MCF 10A (cell line): ENCODE measurements around the gene PLEKHA3. TPM values are rescaled to one million over a fixed set of nuclear protein-coding genes. Genes with fewer than 3 reads are reported as not detected.

Experiments used
- BruUV-seq: library from RNA; stranded (reverse); fragments of 400-500 nt; replicated peaks from 2 replicates; lab custom pipeline; 2021; lab: Mats Ljungman, UMichigan
- CTCF ChIA-PET: fragments of 300-600 bp; sonication (Branson Sonifier 250); formaldehyde crosslinking; extraction: SDS; loops from one replicate; lab custom pipeline; 2021; ENCODE audit warnings: antibody characterized with exemption, inconsistent platforms; lab: Yijun Ruan, JAX
- POLR2A ChIA-PET: fragments of 300-600, 350-650 bp; sonication (Branson Sonifier 250); formaldehyde crosslinking; extraction: SDS; loops from one replicate; lab custom pipeline; 2020; ENCODE audit warnings: antibody characterized with exemption, inconsistent platforms; lab: Yijun Ruan, JAX
- DNase-seq: peaks from one replicate; pipeline ENCODE4 v3.0.0-alpha.2; 2018; ENCODE audit not compliant: unreplicated experiment
- H3K27ac Mint-ChIP-seq: one replicate; pipeline ENCODE4 v1.8.0; 2022; ENCODE audit warnings: mild to moderate bottlenecking, low read depth, mixed read lengths; ENCODE audit not compliant: unreplicated experiment
- H3K27me3 Mint-ChIP-seq: one replicate; pipeline ENCODE4 v1.8.0; 2022; ENCODE audit warnings: mixed read lengths; ENCODE audit not compliant: insufficient read depth, unreplicated experiment
- H3K36me3 Mint-ChIP-seq: one replicate; pipeline ENCODE4 v1.8.0; 2022; ENCODE audit warnings: mild to moderate bottlenecking, moderate library complexity, mixed read lengths; ENCODE audit not compliant: insufficient read depth, unreplicated experiment
- H3K4me1 Mint-ChIP-seq: one replicate; pipeline ENCODE4 v1.8.0; 2022; ENCODE audit warnings: mixed read lengths; ENCODE audit not compliant: insufficient read depth, unreplicated experiment
- H3K4me3 Mint-ChIP-seq: one replicate; pipeline ENCODE4 v1.8.0; 2022; ENCODE audit warnings: mild to moderate bottlenecking, moderate library complexity, mixed read lengths; ENCODE audit not compliant: unreplicated experiment
- H3K9me3 Mint-ChIP-seq: one replicate; pipeline ENCODE4 v1.8.0; 2022; ENCODE audit warnings: mixed read lengths; ENCODE audit not compliant: unreplicated experiment
- intact Hi-C: fragments of 100-400 bp; cut with micrococcal nuclease; formaldehyde crosslinking; loops from 2 replicates; pipeline ENCODE4 v1.14.1; 2022
- total RNA-seq: library from RNA; stranded (reverse); gene quantifications from 2 replicates; pipeline ENCODE4 v1.2.3, GENCODE V29; 2022
- TF ChIP-seq, protein P1 (sequence below): fragments of 200-600 bp; IDR thresholded peaks from one replicate; pipeline ENCODE4 v1.8.0; 2022; ENCODE audit warnings: antibody characterized with exemption, mild to moderate bottlenecking; ENCODE audit not compliant: unreplicated experiment

PLEKHA3 gene
- total RNA-seq, 1 experiment from 2014 or later: 29.8 TPM

DNA sequence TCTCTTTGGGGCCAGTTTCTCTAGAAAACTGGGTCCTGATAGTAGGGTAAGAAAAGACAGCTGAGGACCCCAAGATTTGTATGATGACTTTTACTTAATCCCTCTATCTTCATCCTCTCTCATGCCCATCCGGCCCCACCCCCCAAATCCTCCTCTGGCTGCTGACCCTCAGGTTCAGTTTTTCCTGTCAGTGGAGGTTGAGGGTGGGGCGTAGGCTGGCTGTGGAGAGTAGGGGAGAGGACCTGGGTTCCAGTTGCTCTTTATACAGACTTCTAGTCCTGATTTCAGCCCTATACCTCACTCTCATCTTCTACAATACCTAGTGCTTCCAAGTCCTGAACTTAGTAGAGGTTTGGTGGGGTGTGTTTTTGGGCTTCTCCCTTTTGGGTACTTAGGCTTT lies 28.4 kb downstream of the PLEKHA3 start:
- no peaks in the 10 kb centered on the region for H3K4me1 Mint-ChIP-seq
- BruUV-seq: no TSS peak
- TF ChIP-seq, protein P1, sequence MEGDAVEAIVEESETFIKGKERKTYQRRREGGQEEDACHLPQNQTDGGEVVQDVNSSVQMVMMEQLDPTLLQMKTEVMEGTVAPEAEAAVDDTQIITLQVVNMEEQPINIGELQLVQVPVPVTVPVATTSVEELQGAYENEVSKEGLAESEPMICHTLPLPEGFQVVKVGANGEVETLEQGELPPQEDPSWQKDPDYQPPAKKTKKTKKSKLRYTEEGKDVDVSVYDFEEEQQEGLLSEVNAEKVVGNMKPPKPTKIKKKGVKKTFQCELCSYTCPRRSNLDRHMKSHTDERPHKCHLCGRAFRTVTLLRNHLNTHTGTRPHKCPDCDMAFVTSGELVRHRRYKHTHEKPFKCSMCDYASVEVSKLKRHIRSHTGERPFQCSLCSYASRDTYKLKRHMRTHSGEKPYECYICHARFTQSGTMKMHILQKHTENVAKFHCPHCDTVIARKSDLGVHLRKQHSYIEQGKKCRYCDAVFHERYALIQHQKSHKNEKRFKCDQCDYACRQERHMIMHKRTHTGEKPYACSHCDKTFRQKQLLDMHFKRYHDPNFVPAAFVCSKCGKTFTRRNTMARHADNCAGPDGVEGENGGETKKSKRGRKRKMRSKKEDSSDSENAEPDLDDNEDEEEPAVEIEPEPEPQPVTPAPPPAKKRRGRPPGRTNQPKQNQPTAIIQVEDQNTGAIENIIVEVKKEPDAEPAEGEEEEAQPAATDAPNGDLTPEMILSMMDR: no peak

DNA sequence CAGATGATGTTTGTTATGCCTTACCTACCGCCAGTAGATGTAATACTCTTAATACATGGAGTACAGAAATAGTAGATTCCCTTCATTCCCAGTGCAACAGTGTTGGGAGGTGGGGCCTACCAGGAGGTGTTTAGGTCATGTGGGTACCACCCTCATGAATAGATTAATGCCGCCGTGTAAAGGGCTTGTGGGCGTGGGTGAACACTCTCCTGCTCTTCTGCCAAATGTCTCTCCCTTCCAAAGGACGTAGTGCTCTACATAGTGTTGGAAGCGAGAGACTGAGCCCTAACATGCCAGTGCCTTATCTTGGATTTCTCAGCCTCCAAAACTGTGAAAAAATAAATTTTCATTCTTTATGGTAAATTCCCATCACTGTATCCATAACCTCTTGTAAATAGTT lies 30.1 kb downstream of the PLEKHA3 start:
- BruUV-seq: no TSS peak
- Mint-ChIP-seq H3K4me1 (no peaks in the 10 kb centered on the region), H3K36me3 (peaks cover 35% of the 10 kb centered on the region), H3K4me3 (no peak overlapping the region), H3K9me3 (no peaks in the 10 kb centered on the region), H3K27me3 (no peaks in the 10 kb centered on the region), H3K27ac (no peak overlapping the region)
- CTCF ChIA-PET: no interaction called here
- no peak for DNase-seq
- POLR2A ChIA-PET: interaction anchor here (1.2 kb wide), 1 partner anchor 13 kb away, joined by 3 read pairs; no protein-coding TSS in a partner anchor
- intact Hi-C loops: no loop called here
- TF ChIP-seq, protein P1: no peak

More for the DNA sequence above, 28.4 kb downstream of the PLEKHA3 start:
- no peaks in the 10 kb centered on the region for H3K27me3 Mint-ChIP-seq
- no peak overlapping the region for H3K4me3 Mint-ChIP-seq
- H3K27ac Mint-ChIP-seq: no peak overlapping the region
- H3K36me3 Mint-ChIP-seq: peaks cover 41% of the 10 kb centered on the region
- no peak for DNase-seq
- no peaks in the 10 kb centered on the region for H3K9me3 Mint-ChIP-seq
- intact Hi-C loops: no loop called here
- ChIA-PET CTCF (interaction anchor here (0.7 to 0.8 kb wide), 2 partner anchors 8 to 100 kb away, joined by 5 to 7 read pairs; no protein-coding TSS in a partner anchor), POLR2A (interaction anchor here (0.9 kb wide), 1 partner anchor 9 kb away, joined by 4 read pairs; no protein-coding TSS in a partner anchor)

DNA sequence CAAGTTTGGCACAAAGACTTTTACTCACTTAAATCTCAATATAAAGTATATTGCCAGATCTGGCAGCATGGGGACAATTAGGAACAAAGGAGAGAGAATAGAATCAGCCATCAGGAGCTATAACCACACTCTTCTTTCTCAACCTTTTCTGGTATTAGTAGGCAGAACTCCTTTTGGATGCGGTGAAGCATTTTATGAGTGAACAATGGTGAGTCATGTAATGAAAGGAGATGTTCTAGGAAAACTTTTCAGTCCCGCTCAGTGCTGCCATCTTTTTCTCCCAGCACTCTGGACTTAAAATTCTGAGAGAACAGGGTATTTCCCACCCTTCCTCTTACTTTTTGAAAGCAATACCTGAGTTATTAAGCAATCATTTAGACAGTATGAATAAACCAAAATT lies 32.2 kb downstream of the PLEKHA3 start:
- Mint-ChIP-seq H3K27ac (no peak overlapping the region), H3K9me3 (no peaks in the 10 kb centered on the region), H3K4me3 (no peak overlapping the region), H3K27me3 (no peaks in the 10 kb centered on the region), H3K4me1 (no peaks in the 10 kb centered on the region), H3K36me3 (peaks cover 26% of the 10 kb centered on the region)
- no TSS peak for BruUV-seq
- DNase-seq: peak; percentile 46
- ChIA-PET POLR2A (interaction anchor here (1.5 kb wide), 1 partner anchor 11 kb away, joined by 9 read pairs; no protein-coding TSS in a partner anchor), CTCF (interaction anchor here (2.5 kb wide), 1 partner anchor 10 kb away, joined by 17 read pairs; no protein-coding TSS in a partner anchor)
- TF ChIP-seq, protein P1: no peak
- intact Hi-C loops: no loop called here

DNA sequence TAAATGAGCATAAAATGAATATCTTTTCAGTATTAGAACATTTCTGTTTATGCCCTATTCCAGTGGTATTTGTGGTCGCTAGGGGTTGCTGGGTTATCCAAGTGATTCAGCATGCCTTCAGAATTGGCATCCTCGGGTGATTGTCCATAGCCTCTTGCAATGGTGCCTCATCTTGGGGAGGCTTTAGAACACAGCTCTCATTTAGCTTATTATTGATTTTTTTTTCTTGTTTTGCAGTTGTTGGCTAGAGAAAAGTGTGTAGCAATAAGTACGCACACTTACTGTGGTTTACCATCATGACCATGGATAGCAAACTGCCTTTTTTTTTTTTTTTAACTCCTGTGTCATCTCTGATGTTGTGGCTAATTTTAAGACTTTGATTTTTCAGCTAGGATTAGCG lies 33.6 kb downstream of the PLEKHA3 start:
- BruUV-seq: no TSS peak
- TF ChIP-seq, protein P1: no peak
- Mint-ChIP-seq H3K27me3 (no peaks in the 10 kb centered on the region), H3K9me3 (no peaks in the 10 kb centered on the region), H3K4me1 (no peaks in the 10 kb centered on the region), H3K4me3 (no peak overlapping the region), H3K27ac (no peak overlapping the region), H3K36me3 (peaks cover 30% of the 10 kb centered on the region)
- intact Hi-C loops: no loop called here
- ChIA-PET POLR2A (interaction anchor here (0.6 kb wide), 1 partner anchor 19 kb away, joined by 3 read pairs; no protein-coding TSS in a partner anchor), CTCF (interaction anchor here (0.6 to 2.5 kb wide), 4 partner anchors 9 to 424 kb away, joined by 3 to 17 read pairs (median 3); no protein-coding TSS in a partner anchor)
- peak; percentile 1 for DNase-seq
